ENCODE measurements around the gene NARS2.
"Not testable (repeated sequence)": the region's sequence is repeated elsewhere in the genome, so short reads cannot be mapped to it uniquely, and the experiment has no call there.

NARS2 gene

GRCh38 chr11:78601066-78601465, 26.4 kb upstream of the NARS2 start:
- H3K36me3 ChIP-seq (ENCODE audit: control insufficient read depth in 1 of 2, insufficient read depth in 2 of 2, low read length in 2 of 2); DNase-seq; H2BK5ac ChIP-seq (ENCODE audit: low read depth, low read length, poor library complexity); H2AFZ ChIP-seq (ENCODE audit: insufficient read depth, low read length, poor library complexity); H3K14ac ChIP-seq (ENCODE audit: low read length); H3K23ac ChIP-seq (ENCODE audit: low read length); H3K79me1 ChIP-seq (ENCODE audit: low read length); H4K8ac ChIP-seq (ENCODE audit: low read depth, low read length); H2AK5ac ChIP-seq (ENCODE audit: low read length); H4K91ac ChIP-seq (ENCODE audit: low read depth, low read length); H4K12ac ChIP-seq (ENCODE audit: low read depth, low read length); H3K27ac ChIP-seq (ENCODE audit: low read depth, low read length); H3K27me3 ChIP-seq (ENCODE audit: insufficient read depth, low read length); H2BK12ac ChIP-seq (ENCODE audit: low read length); H3K4me1 ChIP-seq (ENCODE audit: control insufficient read depth in 1 of 2, insufficient read depth in 2 of 2, low read length in 2 of 2); H3K4me3 ChIP-seq (ENCODE audit: low read depth, low read length); H3K18ac ChIP-seq (ENCODE audit: low read length); H3K4me2 ChIP-seq (ENCODE audit: low read length); H3K9me3 ChIP-seq (ENCODE audit: insufficient read depth, low read depth, low read length); H3K4ac ChIP-seq (ENCODE audit: low read depth, low read length); H3K9ac ChIP-seq (ENCODE audit: low read length); H2BK120ac ChIP-seq (ENCODE audit: insufficient read depth, low read length, poor library complexity); H3K79me2 ChIP-seq (ENCODE audit: control insufficient read depth, insufficient read depth, low read length, poor library complexity): not testable (repeated sequence)
- WGBS (ENCODE audit: extremely low coverage, insufficient coverage, insufficient read length): no CpG with 5 or more reads among the region's 5 CpGs

GRCh38 chr11:78597579-78597978, 22.9 kb upstream of the NARS2 start:
- not testable (repeated sequence) for H3K9me3 ChIP-seq (ENCODE audit: insufficient read depth, low read depth, low read length); H3K4me1 ChIP-seq (ENCODE audit: control insufficient read depth in 1 of 2, insufficient read depth in 2 of 2, low read length in 2 of 2); H3K36me3 ChIP-seq (ENCODE audit: control insufficient read depth in 1 of 2, insufficient read depth in 2 of 2, low read length in 2 of 2); H3K4me3 ChIP-seq (ENCODE audit: low read depth, low read length); H3K27me3 ChIP-seq (ENCODE audit: insufficient read depth, low read length); H4K12ac ChIP-seq (ENCODE audit: low read depth, low read length); H3K79me2 ChIP-seq (ENCODE audit: control insufficient read depth, insufficient read depth, low read length, poor library complexity); H3K23ac ChIP-seq (ENCODE audit: low read length); H4K8ac ChIP-seq (ENCODE audit: low read depth, low read length); H3K27ac ChIP-seq (ENCODE audit: low read depth, low read length); H2AFZ ChIP-seq (ENCODE audit: insufficient read depth, low read length, poor library complexity); H2AK5ac ChIP-seq (ENCODE audit: low read length); H3K4ac ChIP-seq (ENCODE audit: low read depth, low read length); H2BK120ac ChIP-seq (ENCODE audit: insufficient read depth, low read length, poor library complexity); H3K4me2 ChIP-seq (ENCODE audit: low read length); H2BK12ac ChIP-seq (ENCODE audit: low read length); H3K14ac ChIP-seq (ENCODE audit: low read length); H3K9ac ChIP-seq (ENCODE audit: low read length); H2BK5ac ChIP-seq (ENCODE audit: low read depth, low read length, poor library complexity); DNase-seq; H4K91ac ChIP-seq (ENCODE audit: low read depth, low read length); H3K18ac ChIP-seq (ENCODE audit: low read length); H3K79me1 ChIP-seq (ENCODE audit: low read length)
- no CpG with 5 or more reads among the region's 2 CpGs for WGBS (ENCODE audit: extremely low coverage, insufficient coverage, insufficient read length)

- DNase-seq: no peak
- no peak overlapping the region for H4K91ac ChIP-seq (ENCODE audit: low read depth, low read length)
Observed at GRCh38 chr11:78595436-78596130, 20.9 kb upstream of the NARS2 start.

GRCh38 chr11:78594814-78595213, 20.1 kb upstream of the NARS2 start:
- no peak overlapping the region for H3K18ac ChIP-seq (ENCODE audit: low read length)
- no peak overlapping the region for H2BK12ac ChIP-seq (ENCODE audit: low read length)
- H2BK5ac ChIP-seq (ENCODE audit: low read depth, low read length, poor library complexity): no peak overlapping the region
- no peaks in the 10 kb centered on the region for H3K79me1 ChIP-seq (ENCODE audit: low read length)
- H3K36me3 ChIP-seq (ENCODE audit: control insufficient read depth in 1 of 2, insufficient read depth in 2 of 2, low read length in 2 of 2): no peaks in the 10 kb centered on the region
- H3K4me1 ChIP-seq (ENCODE audit: control insufficient read depth in 1 of 2, insufficient read depth in 2 of 2, low read length in 2 of 2): peaks cover 0 to 2% of the 10 kb centered on the region in 2 experiments
- H2BK120ac ChIP-seq (ENCODE audit: insufficient read depth, low read length, poor library complexity): no peak overlapping the region
- H2AFZ ChIP-seq (ENCODE audit: insufficient read depth, low read length, poor library complexity): no peak overlapping the region
- H3K4me3 ChIP-seq (ENCODE audit: low read depth, low read length): no peak overlapping the region
- no peaks in the 10 kb centered on the region for H3K79me2 ChIP-seq (ENCODE audit: control insufficient read depth, insufficient read depth, low read length, poor library complexity)
- no peak overlapping the region for H3K23ac ChIP-seq (ENCODE audit: low read length)
- no peak overlapping the region for H4K8ac ChIP-seq (ENCODE audit: low read depth, low read length)
- no peaks in the 10 kb centered on the region for H3K27me3 ChIP-seq (ENCODE audit: insufficient read depth, low read length)
- no peak overlapping the region for H4K12ac ChIP-seq (ENCODE audit: low read depth, low read length)
- WGBS (ENCODE audit: extremely low coverage, insufficient coverage, insufficient read length): no CpG with 5 or more reads among the region's 3 CpGs
- no peak overlapping the region for H4K91ac ChIP-seq (ENCODE audit: low read depth, low read length)
- H3K27ac ChIP-seq (ENCODE audit: low read depth, low read length): no peak overlapping the region
- no peaks in the 10 kb centered on the region for H3K9me3 ChIP-seq (ENCODE audit: insufficient read depth, low read depth, low read length)
- no peak for DNase-seq
- no peak overlapping the region for H2AK5ac ChIP-seq (ENCODE audit: low read length)
- no peak overlapping the region for H3K9ac ChIP-seq (ENCODE audit: low read length)
- H3K14ac ChIP-seq (ENCODE audit: low read length): no peak overlapping the region
- no peak overlapping the region for H3K4ac ChIP-seq (ENCODE audit: low read depth, low read length)
- no peak overlapping the region for H3K4me2 ChIP-seq (ENCODE audit: low read length)

More at GRCh38 chr11:78595436-78596130, 20.9 kb upstream of the NARS2 start:
- H3K18ac ChIP-seq (ENCODE audit: low read length): no peak overlapping the region
- H3K36me3 ChIP-seq (ENCODE audit: control insufficient read depth in 1 of 2, insufficient read depth in 2 of 2, low read length in 2 of 2): no peaks in the 10 kb centered on the region
- no peak overlapping the region for H2BK120ac ChIP-seq (ENCODE audit: insufficient read depth, low read length, poor library complexity)
- no peak overlapping the region for H3K9ac ChIP-seq (ENCODE audit: low read length)
- H3K4me1 ChIP-seq (ENCODE audit: control insufficient read depth in 1 of 2, insufficient read depth in 2 of 2, low read length in 2 of 2): peaks cover 0 to 2% of the 10 kb centered on the region in 2 experiments
- H3K9me3 ChIP-seq (ENCODE audit: insufficient read depth, low read depth, low read length): no peaks in the 10 kb centered on the region
- H4K8ac ChIP-seq (ENCODE audit: low read depth, low read length): no peak overlapping the region
- H3K27ac ChIP-seq (ENCODE audit: low read depth, low read length): no peak overlapping the region
- WGBS (ENCODE audit: extremely low coverage, insufficient coverage, insufficient read length): no CpG with 5 or more reads among the region's 16 CpGs
- H2BK5ac ChIP-seq (ENCODE audit: low read depth, low read length, poor library complexity): no peak overlapping the region
- no peaks in the 10 kb centered on the region for H3K27me3 ChIP-seq (ENCODE audit: insufficient read depth, low read length)
- H2BK12ac ChIP-seq (ENCODE audit: low read length): no peak overlapping the region
- H4K12ac ChIP-seq (ENCODE audit: low read depth, low read length): no peak overlapping the region
- H3K4me3 ChIP-seq (ENCODE audit: low read depth, low read length): no peak overlapping the region
- H3K4ac ChIP-seq (ENCODE audit: low read depth, low read length): no peak overlapping the region
- H3K79me1 ChIP-seq (ENCODE audit: low read length): no peaks in the 10 kb centered on the region
- no peak overlapping the region for H2AK5ac ChIP-seq (ENCODE audit: low read length)
- no peak overlapping the region for H3K4me2 ChIP-seq (ENCODE audit: low read length)
- H3K14ac ChIP-seq (ENCODE audit: low read length): no peak overlapping the region
- no peak overlapping the region for H2AFZ ChIP-seq (ENCODE audit: insufficient read depth, low read length, poor library complexity)
- H3K23ac ChIP-seq (ENCODE audit: low read length): no peak overlapping the region
- no peaks in the 10 kb centered on the region for H3K79me2 ChIP-seq (ENCODE audit: control insufficient read depth, insufficient read depth, low read length, poor library complexity)

Data from trophoblast cell (in vitro differentiated cells and primary cell).